CD8-positive, alpha-beta memory T cell (primary cell): Measurements from ENCODE around the gene OR4K13. TPM values are rescaled to one million over a fixed set of nuclear protein-coding genes. Genes with fewer than 3 reads are reported as not detected.

ENCODE experiments used
- CTCF ChIA-PET: fragments of 350-600 bp; sonication (Branson Sonifier 250); formaldehyde crosslinking; loops from one replicate; lab custom pipeline; 2021; ENCODE audit warnings: antibody characterized with exemption; lab: Charles Lee
- POLR2A ChIA-PET: fragments of 350-600 bp; sonication (Branson Sonifier 250); formaldehyde crosslinking; loops from one replicate; lab custom pipeline; 2021; ENCODE audit warnings: antibody characterized with exemption; lab: Charles Lee
- DNase-seq, 5 donors: peaks; one replicate each; pipeline versions ENCODE4 v3.0.0 to v3.0.0-alpha.2; 2020 to 2022; ENCODE audit warnings: mixed read lengths in 1 of 5
- H3K27ac ChIP-seq: one replicate; pipeline ENCODE4 v1.7.0; 2013; ENCODE audit warnings: low read depth, mild to moderate bottlenecking, low read length, moderate library complexity
- H3K27me3 ChIP-seq: 2 replicates; pipeline ENCODE4 v1.7.0; 2013; ENCODE audit warnings: low read length, mild to moderate bottlenecking; ENCODE audit not compliant: insufficient read depth, poor library complexity, severe bottlenecking
- H3K36me3 ChIP-seq: 2 replicates; pipeline ENCODE4 v1.7.0; 2013; ENCODE audit warnings: mild to moderate bottlenecking, low read length, moderate library complexity; ENCODE audit not compliant: insufficient read depth
- H3K4me1 ChIP-seq: 2 replicates; pipeline ENCODE4 v1.7.0; 2013; ENCODE audit warnings: mild to moderate bottlenecking, low read length, moderate library complexity; ENCODE audit not compliant: insufficient read depth
- H3K4me3 ChIP-seq: 2 replicates; pipeline ENCODE4 v1.7.0; 2013; ENCODE audit warnings: mild to moderate bottlenecking, low read length
- H3K9me3 ChIP-seq: 2 replicates; pipeline ENCODE4 v1.7.0; 2013; ENCODE audit warnings: mild to moderate bottlenecking, low read length
- H3K27ac Mint-ChIP-seq, 8 donors: one replicate each; pipeline ENCODE4 v1.8.0; 2020 to 2021; ENCODE audit warnings: mixed read lengths in 8 of 8, mild to moderate bottlenecking in 6 of 8, inconsistent platforms in 3 of 8, moderate library complexity in 3 of 8
- H3K27me3 Mint-ChIP-seq, 2 donors: one replicate each; pipeline ENCODE4 v1.8.0; 2020 to 2021; ENCODE audit warnings: mixed read lengths in 2 of 2, mild to moderate bottlenecking in 1 of 2, moderate library complexity in 1 of 2
- H3K36me3 Mint-ChIP-seq, 3 donors: one replicate each; pipeline ENCODE4 v1.8.0; 2020 to 2021; ENCODE audit warnings: mixed read lengths in 3 of 3, inconsistent platforms in 1 of 3, mild to moderate bottlenecking in 1 of 3
- H3K4me1 Mint-ChIP-seq, 3 donors: one replicate each; pipeline ENCODE4 v1.8.0; 2020 to 2021; ENCODE audit warnings: mixed read lengths in 3 of 3, inconsistent platforms in 1 of 3, mild to moderate bottlenecking in 1 of 3
- H3K4me3 Mint-ChIP-seq, 7 donors: one replicate each; pipeline ENCODE4 v1.8.0; 2020 to 2021; ENCODE audit warnings: mixed read lengths in 7 of 7, mild to moderate bottlenecking in 6 of 7, moderate library complexity in 4 of 7, inconsistent platforms in 2 of 7
- H3K9me3 Mint-ChIP-seq, 5 donors: one replicate each; pipeline ENCODE4 v1.8.0; 2020 to 2022; ENCODE audit warnings: mixed read lengths in 5 of 5, mild to moderate bottlenecking in 3 of 5, moderate library complexity in 2 of 5, inconsistent platforms in 1 of 5
- polyA plus RNA-seq: library from polyadenylated mRNA; unstranded; fragments of 300-500 nt; fragmentation: Illumina TruSeq; gene quantifications from one replicate; pipeline ENCODE4 v1.2.3, GENCODE V29; 2021
- total RNA-seq, 2 experiments: library from RNA; stranded (reverse); gene quantifications; one replicate each; pipeline ENCODE4 v1.2.3, GENCODE V29; 2021

The OR4K13 gene, protein sequence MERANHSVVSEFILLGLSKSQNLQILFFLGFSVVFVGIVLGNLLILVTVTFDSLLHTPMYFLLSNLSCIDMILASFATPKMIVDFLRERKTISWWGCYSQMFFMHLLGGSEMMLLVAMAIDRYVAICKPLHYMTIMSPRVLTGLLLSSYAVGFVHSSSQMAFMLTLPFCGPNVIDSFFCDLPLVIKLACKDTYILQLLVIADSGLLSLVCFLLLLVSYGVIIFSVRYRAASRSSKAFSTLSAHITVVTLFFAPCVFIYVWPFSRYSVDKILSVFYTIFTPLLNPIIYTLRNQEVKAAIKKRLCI
- not detected for total RNA-seq
- polyA plus RNA-seq, result not detected

GRCh38 chr14:20035938-20036337, at the start of gene OR4K13:
Gene OR4K13 (minus strand): TSS chr14:20036038. CDS start chr14:20034758, 1,280 bp downstream.
- Mint-ChIP-seq H3K36me3 (no peaks in the 10 kb centered on the region), H3K27me3 (no peaks in the 10 kb centered on the region), H3K4me3 (no peak within 1 kb of the TSS)

GRCh38 chr14:20059745-20060144, 23.9 kb upstream of the OR4K13 start, which contains the start of gene OR4L1:
Gene OR4L1 (plus strand): TSS chr14:20060045. CDS start chr14:20060045, 0 bp downstream.
- Histone ChIP-seq H3K9me3 (no peaks in the 10 kb centered on the region), H3K4me3 (no peak within 1 kb of the TSS), H3K27me3 (no peaks in the 10 kb centered on the region), H3K4me1 (no peaks in the 10 kb centered on the region), H3K36me3 (no peaks in the 10 kb centered on the region), H3K27ac (no peak within 1 kb of the TSS)
- peaks cover 0 to 7% (median 0%) of the 10 kb centered on the region in 3 donors for H3K4me1 Mint-ChIP-seq
- peaks cover 0 to 14% of the 10 kb centered on the region in 2 donors for H3K27me3 Mint-ChIP-seq
- POLR2A ChIA-PET, result no interaction called here
- peaks cover 0 to 4% (median 3%) of the 10 kb centered on the region in 5 donors for H3K9me3 Mint-ChIP-seq
- H3K36me3 Mint-ChIP-seq, result peaks cover 0 to 2% (median 0%) of the 10 kb centered on the region in 3 donors
- no peak for DNase-seq
- CTCF ChIA-PET, result no interaction called here
- H3K27ac Mint-ChIP-seq, result no peak within 1 kb of the TSS
- no peak within 1 kb of the TSS for H3K4me3 Mint-ChIP-seq

More at GRCh38 chr14:20035938-20036337, at the start of gene OR4K13:
- Histone ChIP-seq H3K4me3 (no peak within 1 kb of the TSS), H3K27me3 (no peaks in the 10 kb centered on the region), H3K36me3 (no peaks in the 10 kb centered on the region), H3K27ac (no peak within 1 kb of the TSS), H3K4me1 (no peaks in the 10 kb centered on the region), H3K9me3 (no peaks in the 10 kb centered on the region)
- no peak for DNase-seq
- Mint-ChIP-seq H3K27ac (no peak within 1 kb of the TSS), H3K9me3 (peaks cover 0 to 5% (median 2%) of the 10 kb centered on the region in 5 donors), H3K4me1 (no peaks in the 10 kb centered on the region)
- CTCF ChIA-PET, result no interaction called here
- POLR2A ChIA-PET, result no interaction called here

- no peaks in the 10 kb centered on the region for H3K9me3 ChIP-seq
- H3K4me3 Mint-ChIP-seq, result no peak overlapping the region
- no peaks in the 10 kb centered on the region for H3K4me1 ChIP-seq
- no peaks in the 10 kb centered on the region for H3K36me3 ChIP-seq
- no peaks in the 10 kb centered on the region for H3K27me3 ChIP-seq
- no peak overlapping the region for H3K27ac Mint-ChIP-seq
- no peak overlapping the region for H3K27ac ChIP-seq
- no peaks in the 10 kb centered on the region for H3K36me3 Mint-ChIP-seq
- ChIA-PET POLR2A (no interaction called here), CTCF (no interaction called here)
- H3K27me3 Mint-ChIP-seq, result peaks cover 0 to 12% of the 10 kb centered on the region in 2 donors
- H3K4me1 Mint-ChIP-seq, result no peaks in the 10 kb centered on the region
- peaks cover 0 to 3% (median 0%) of the 10 kb centered on the region in 5 donors for H3K9me3 Mint-ChIP-seq
- no peak for DNase-seq
- H3K4me3 ChIP-seq, result no peak overlapping the region
Measured at GRCh38 chr14:20048202-20048601, 12.4 kb upstream of the OR4K13 start.

DNA sequence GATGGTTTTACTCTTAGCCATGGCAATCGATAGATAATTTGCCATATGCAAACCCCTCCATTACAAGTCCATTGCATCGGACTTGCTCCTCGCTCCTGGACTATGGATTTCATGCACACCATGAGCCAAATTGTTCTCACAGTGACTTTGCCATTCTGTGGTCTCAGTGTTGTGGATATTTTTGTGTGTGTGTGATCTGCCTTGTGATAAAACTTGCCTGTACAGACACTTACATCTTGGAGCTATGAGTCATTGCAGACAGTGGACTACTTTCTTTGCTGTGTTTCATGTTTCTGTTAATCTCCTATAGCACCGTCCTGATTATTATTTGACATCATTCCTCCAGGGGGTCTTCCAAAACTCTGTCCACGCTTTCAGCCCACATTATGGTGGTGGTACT, 8.4 kb upstream of the OR4K13 start:
- Mint-ChIP-seq H3K36me3 (no peaks in the 10 kb centered on the region), H3K9me3 (peaks cover 0 to 8% (median 4%) of the 10 kb centered on the region in 5 donors), H3K4me1 (no peaks in the 10 kb centered on the region), H3K4me3 (no peak overlapping the region), H3K27ac (no peak overlapping the region), H3K27me3 (peaks cover 0 to 9% of the 10 kb centered on the region in 2 donors)
- H3K27ac ChIP-seq, result no peak overlapping the region
- H3K36me3 ChIP-seq, result no peaks in the 10 kb centered on the region
- no peaks in the 10 kb centered on the region for H3K9me3 ChIP-seq
- no peaks in the 10 kb centered on the region for H3K27me3 ChIP-seq
- no peaks in the 10 kb centered on the region for H3K4me1 ChIP-seq
- ChIA-PET POLR2A (no interaction called here), CTCF (no interaction called here)
- no peak overlapping the region for H3K4me3 ChIP-seq
- no peak for DNase-seq

GRCh38 chr14:20035449-20035848, 389 bp downstream of the OR4K13 start:
- no peak overlapping the region for H3K4me3 ChIP-seq
- no peaks in the 10 kb centered on the region for H3K36me3 Mint-ChIP-seq
- H3K4me3 Mint-ChIP-seq, result no peak overlapping the region
- ChIA-PET CTCF (no interaction called here), POLR2A (no interaction called here)
- H3K4me1 ChIP-seq, result no peaks in the 10 kb centered on the region
- no peak overlapping the region for H3K27ac Mint-ChIP-seq
- peaks cover 0 to 3% (median 2%) of the 10 kb centered on the region in 5 donors for H3K9me3 Mint-ChIP-seq
- no peaks in the 10 kb centered on the region for H3K9me3 ChIP-seq
- no peaks in the 10 kb centered on the region for H3K27me3 Mint-ChIP-seq
- H3K4me1 Mint-ChIP-seq, result no peaks in the 10 kb centered on the region
- H3K36me3 ChIP-seq, result no peaks in the 10 kb centered on the region
- DNase-seq, result no peak
- no peak overlapping the region for H3K27ac ChIP-seq
- no peaks in the 10 kb centered on the region for H3K27me3 ChIP-seq

GRCh38 chr14:20031058-20031457, 4.8 kb downstream of the OR4K13 start:
- Histone ChIP-seq H3K27ac (no peak overlapping the region), H3K4me1 (no peaks in the 10 kb centered on the region), H3K9me3 (no peaks in the 10 kb centered on the region), H3K36me3 (no peaks in the 10 kb centered on the region), H3K4me3 (no peak overlapping the region), H3K27me3 (no peaks in the 10 kb centered on the region)
- Mint-ChIP-seq H3K36me3 (no peaks in the 10 kb centered on the region), H3K4me3 (no peak overlapping the region), H3K4me1 (no peaks in the 10 kb centered on the region), H3K27ac (no peak overlapping the region), H3K9me3 (peaks cover 0 to 2% (median 0%) of the 10 kb centered on the region in 5 donors), H3K27me3 (no peaks in the 10 kb centered on the region)
- CTCF ChIA-PET, result no interaction called here
- POLR2A ChIA-PET, result no interaction called here
- DNase-seq, result no peak

GRCh38 chr14:20019257-20019865, 16.5 kb downstream of the OR4K13 start, which contains the start of gene OR4K14:
Gene OR4K14 (minus strand): TSS chr14:20019307. CDS start chr14:20015193, 4,114 bp downstream.
- H3K9me3 ChIP-seq, result no peaks in the 10 kb centered on the region
- H3K27ac ChIP-seq, result no peak within 1 kb of the TSS
- no peaks in the 10 kb centered on the region for H3K36me3 ChIP-seq
- Mint-ChIP-seq H3K4me3 (no peak within 1 kb of the TSS), H3K4me1 (no peaks in the 10 kb centered on the region), H3K27ac (no peak within 1 kb of the TSS), H3K9me3 (peaks cover 0 to 3% (median 0%) of the 10 kb centered on the region in 5 donors), H3K36me3 (no peaks in the 10 kb centered on the region), H3K27me3 (peaks cover 0 to 2% of the 10 kb centered on the region in 2 donors)
- ChIA-PET CTCF (no interaction called here), POLR2A (no interaction called here)
- DNase-seq, result no peak
- no peaks in the 10 kb centered on the region for H3K4me1 ChIP-seq
- H3K4me3 ChIP-seq, result no peak within 1 kb of the TSS
- no peaks in the 10 kb centered on the region for H3K27me3 ChIP-seq

DNA sequence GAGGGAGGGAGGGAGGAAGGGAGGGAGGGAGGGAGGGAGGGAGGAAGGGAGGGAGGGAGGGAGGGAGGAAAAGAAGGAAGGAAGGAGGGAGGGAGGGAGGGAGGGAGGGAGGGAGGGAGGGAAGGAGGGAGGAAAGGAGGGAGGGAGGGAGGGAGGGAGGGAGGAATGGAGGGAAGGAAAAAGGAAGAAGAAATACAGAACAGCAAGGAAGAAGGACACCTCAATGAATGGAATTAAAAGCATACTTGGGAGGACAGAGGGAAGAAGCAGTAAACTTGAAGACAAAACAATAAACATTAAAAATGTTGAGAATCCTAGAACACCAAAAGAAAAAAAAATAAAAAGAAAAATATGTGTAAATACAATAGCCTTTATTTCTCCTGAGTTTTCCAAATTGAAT, 27.7 kb downstream of the OR4K13 start:
- ChIA-PET POLR2A (no interaction called here), CTCF (no interaction called here)
- no peaks in the 10 kb centered on the region for H3K4me1 ChIP-seq
- no peaks in the 10 kb centered on the region for H3K27me3 ChIP-seq
- H3K27me3 Mint-ChIP-seq, result no peaks in the 10 kb centered on the region
- H3K27ac Mint-ChIP-seq, result peak overlapping the region in 1 of 8 donors; percentile 36
- H3K9me3 ChIP-seq, result no peaks in the 10 kb centered on the region
- H3K27ac ChIP-seq, result no peak overlapping the region
- H3K36me3 ChIP-seq, result no peaks in the 10 kb centered on the region
- no peak for DNase-seq
- peaks cover 0 to 3% (median 0%) of the 10 kb centered on the region in 3 donors for H3K36me3 Mint-ChIP-seq
- no peaks in the 10 kb centered on the region for H3K4me1 Mint-ChIP-seq
- peaks cover 3 to 12% (median 8%) of the 10 kb centered on the region in 5 donors for H3K9me3 Mint-ChIP-seq
- H3K4me3 ChIP-seq, result no peak overlapping the region
- no peak overlapping the region for H3K4me3 Mint-ChIP-seq
